DND-41 (cell line): ENCODE data around the gene CTNNBL1.

Source experiments
- EZH2 ChIP-seq: IDR thresholded peaks from 3 replicates; pipeline ENCODE4 v1.6.1; 2012; ENCODE audit warnings: borderline replicate concordance, low read depth, mild to moderate bottlenecking, moderate library complexity, low read length, inconsistent platforms; ENCODE audit not compliant: severe bottlenecking
- TF ChIP-seq, protein P1 (sequence below): IDR thresholded peaks from 2 replicates; pipeline ENCODE4 v1.5.1; 2012; ENCODE audit warnings: borderline replicate concordance, low read length, moderate library complexity, mild to moderate bottlenecking; ENCODE audit not compliant: poor library complexity, severe bottlenecking; ENCODE audit errors: extremely low read depth

DNA sequence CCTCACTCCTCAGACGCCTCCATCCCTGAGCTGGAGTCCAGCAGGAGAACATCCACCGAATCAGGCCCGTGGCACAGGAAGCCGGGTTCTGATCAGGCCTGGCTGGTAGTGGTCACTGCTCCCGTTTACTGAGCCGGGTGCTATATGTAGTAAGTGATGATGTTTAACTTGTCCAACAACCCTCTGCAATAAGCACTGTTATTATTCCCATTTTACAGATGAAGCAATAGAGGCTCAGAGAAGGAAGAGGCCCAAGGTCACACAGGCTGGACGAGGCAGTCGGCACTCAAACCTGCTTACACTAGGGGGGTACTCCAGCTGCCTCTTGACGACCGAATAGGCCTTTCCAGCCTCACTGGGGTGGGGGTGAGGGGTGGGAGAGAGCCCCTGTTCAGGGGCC is 194.8 kb downstream of the CTNNBL1 start:
- TF ChIP-seq, protein P1, sequence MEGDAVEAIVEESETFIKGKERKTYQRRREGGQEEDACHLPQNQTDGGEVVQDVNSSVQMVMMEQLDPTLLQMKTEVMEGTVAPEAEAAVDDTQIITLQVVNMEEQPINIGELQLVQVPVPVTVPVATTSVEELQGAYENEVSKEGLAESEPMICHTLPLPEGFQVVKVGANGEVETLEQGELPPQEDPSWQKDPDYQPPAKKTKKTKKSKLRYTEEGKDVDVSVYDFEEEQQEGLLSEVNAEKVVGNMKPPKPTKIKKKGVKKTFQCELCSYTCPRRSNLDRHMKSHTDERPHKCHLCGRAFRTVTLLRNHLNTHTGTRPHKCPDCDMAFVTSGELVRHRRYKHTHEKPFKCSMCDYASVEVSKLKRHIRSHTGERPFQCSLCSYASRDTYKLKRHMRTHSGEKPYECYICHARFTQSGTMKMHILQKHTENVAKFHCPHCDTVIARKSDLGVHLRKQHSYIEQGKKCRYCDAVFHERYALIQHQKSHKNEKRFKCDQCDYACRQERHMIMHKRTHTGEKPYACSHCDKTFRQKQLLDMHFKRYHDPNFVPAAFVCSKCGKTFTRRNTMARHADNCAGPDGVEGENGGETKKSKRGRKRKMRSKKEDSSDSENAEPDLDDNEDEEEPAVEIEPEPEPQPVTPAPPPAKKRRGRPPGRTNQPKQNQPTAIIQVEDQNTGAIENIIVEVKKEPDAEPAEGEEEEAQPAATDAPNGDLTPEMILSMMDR: no peak
- TF ChIP-seq EZH2: no peak
